AG09309 (cell line): Measurements from ENCODE around the gene LCLAT1.
A peak's percentile ranks its signal among the peaks of the same experiment; 100 is the strongest.

Source experiments
- DNase-seq: peaks from one replicate; pipeline ENCODE4 v3.0.0-alpha.2; 2010; ENCODE audit warnings: low read depth
- H3K4me3 ChIP-seq: 2 replicates; pipeline ENCODE4 v1.5.1; 2011; ENCODE audit warnings: mild to moderate bottlenecking, low read depth, low read length, moderate library complexity; ENCODE audit not compliant: control insufficient read depth
- CTCF ChIP-seq: IDR thresholded peaks from 2 replicates; pipeline ENCODE4 v1.5.1; 2011; ENCODE audit warnings: mild to moderate bottlenecking, low read depth, low read length, inconsistent platforms; ENCODE audit not compliant: insufficient read depth, control insufficient read depth; ENCODE audit errors: missing control alignments

LCLAT1 gene

GRCh38 chr2:30663321-30663720 lies 216.3 kb downstream of the LCLAT1 start:
- DNase-seq, result no peak
- TF ChIP-seq CTCF, result no peak
- no peak overlapping the region for H3K4me3 ChIP-seq

- DNase-seq, result no peak
- no peak for TF ChIP-seq CTCF
- H3K4me3 ChIP-seq, result no peak overlapping the region
Observed at GRCh38 chr2:30663806-30664205, 216.8 kb downstream of the LCLAT1 start.

GRCh38 chr2:30664761-30665358 lies 217.8 kb downstream of the LCLAT1 start:
- DNase-seq, result peak; percentile 81
- TF ChIP-seq CTCF, result no peak
- no peak overlapping the region for H3K4me3 ChIP-seq

- H3K4me3 ChIP-seq, result no peak overlapping the region
- TF ChIP-seq CTCF, result no peak
- DNase-seq, result no peak
Observed at GRCh38 chr2:30665761-30666265, 218.8 kb downstream of the LCLAT1 start.

- no peak for TF ChIP-seq CTCF
- H3K4me3 ChIP-seq, result no peak overlapping the region
- peak; percentile 84 for DNase-seq
Observed at GRCh38 chr2:30666266-30666874, 219.3 kb downstream of the LCLAT1 start.

GRCh38 chr2:30670453-30670852 lies 223.4 kb downstream of the LCLAT1 start:
- H3K4me3 ChIP-seq, result no peak overlapping the region
- DNase-seq, result no peak
- TF ChIP-seq CTCF, result no peak

- DNase-seq, result no peak
- no peak overlapping the region for H3K4me3 ChIP-seq
- no peak for TF ChIP-seq CTCF
Observed at GRCh38 chr2:30673127-30673526, 226.1 kb downstream of the LCLAT1 start.
